Thyroid gland (tissue), 4 donors: Measurements from ENCODE around the gene VPS33A.

Experiments
- POLR2A ChIP-seq, 2 donors: fragments of 450-650 bp; IDR thresholded peaks; one replicate each; pipeline ENCODE4 v1.6.1; 2017; ENCODE audit warnings: antibody characterized with exemption in 2 of 2, mild to moderate bottlenecking in 2 of 2, moderate library complexity in 1 of 2
- TF ChIP-seq, protein P1 (sequence below), 6 experiments: fragments of 200-600 bp in 3 of 6; fragments of 450-650 bp in 3 of 6; sonication (generic) in 3 of 6; IDR thresholded peaks; one replicate each; pipeline ENCODE4 v1.5.1; 2016 to 2019; ENCODE audit warnings: antibody characterized with exemption in 6 of 6, mild to moderate bottlenecking in 2 of 6, inconsistent platforms in 1 of 6, moderate library complexity in 1 of 6

DNA sequence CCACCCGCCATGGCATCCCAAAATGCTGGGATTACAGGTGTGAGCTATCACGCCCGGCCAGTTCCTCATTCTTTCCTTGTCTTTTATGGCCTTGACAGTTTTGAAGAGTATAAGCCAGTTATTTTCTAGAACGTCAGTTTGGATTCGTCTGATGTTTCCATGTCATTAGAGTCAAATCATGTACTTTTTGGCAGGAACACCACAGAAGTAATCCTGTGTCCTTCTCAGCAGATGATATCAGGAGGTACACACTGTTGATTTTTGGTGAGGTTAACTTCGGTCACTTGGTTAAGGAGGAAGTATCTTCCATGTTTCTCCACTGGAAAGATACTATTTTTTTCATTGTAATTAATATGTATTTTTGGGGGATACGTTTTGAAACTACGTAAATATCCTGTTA, 25.1 kb upstream of the VPS33A start:
- TF ChIP-seq, protein P1, sequence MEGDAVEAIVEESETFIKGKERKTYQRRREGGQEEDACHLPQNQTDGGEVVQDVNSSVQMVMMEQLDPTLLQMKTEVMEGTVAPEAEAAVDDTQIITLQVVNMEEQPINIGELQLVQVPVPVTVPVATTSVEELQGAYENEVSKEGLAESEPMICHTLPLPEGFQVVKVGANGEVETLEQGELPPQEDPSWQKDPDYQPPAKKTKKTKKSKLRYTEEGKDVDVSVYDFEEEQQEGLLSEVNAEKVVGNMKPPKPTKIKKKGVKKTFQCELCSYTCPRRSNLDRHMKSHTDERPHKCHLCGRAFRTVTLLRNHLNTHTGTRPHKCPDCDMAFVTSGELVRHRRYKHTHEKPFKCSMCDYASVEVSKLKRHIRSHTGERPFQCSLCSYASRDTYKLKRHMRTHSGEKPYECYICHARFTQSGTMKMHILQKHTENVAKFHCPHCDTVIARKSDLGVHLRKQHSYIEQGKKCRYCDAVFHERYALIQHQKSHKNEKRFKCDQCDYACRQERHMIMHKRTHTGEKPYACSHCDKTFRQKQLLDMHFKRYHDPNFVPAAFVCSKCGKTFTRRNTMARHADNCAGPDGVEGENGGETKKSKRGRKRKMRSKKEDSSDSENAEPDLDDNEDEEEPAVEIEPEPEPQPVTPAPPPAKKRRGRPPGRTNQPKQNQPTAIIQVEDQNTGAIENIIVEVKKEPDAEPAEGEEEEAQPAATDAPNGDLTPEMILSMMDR (IDR thresholded peaks at IDR 0.05): no peak
- no peak for TF ChIP-seq POLR2A (IDR thresholded peaks at IDR 0.05)
